Activated CD8-positive, alpha-beta memory T cell treated with anti-CD3 and anti-CD28 coated beads, Interleukin-2, amount 50 U/mL, for 24 hours (primary cell): ENCODE data around the gene PARD6G.
A peak's percentile ranks its signal among the peaks of the same experiment; 100 is the strongest.

ENCODE experiments used
- DNase-seq: peaks from one replicate; pipeline ENCODE4 v3.0.0-alpha.2; 2020; ENCODE audit errors: extremely low read depth

The PARD6G gene

GRCh38 chr18:80210312-80211083 is 36.8 kb downstream of the PARD6G start:
- no peak for DNase-seq

- no peak for DNase-seq
Measured at GRCh38 chr18:80208620-80209019, 38.7 kb downstream of the PARD6G start.

- no peak for DNase-seq
Measured at GRCh38 chr18:80205294-80205693, 42.0 kb downstream of the PARD6G start.

- DNase-seq: no peak
Measured at GRCh38 chr18:80204142-80204541, 43.2 kb downstream of the PARD6G start.

GRCh38 chr18:80203249-80203648 is 44.1 kb downstream of the PARD6G start:
- no peak for DNase-seq

- peak; percentile 19 for DNase-seq
Measured at GRCh38 chr18:80202264-80202998, 44.9 kb downstream of the PARD6G start.

GRCh38 chr18:80201739-80202138 is 45.6 kb downstream of the PARD6G start:
- no peak for DNase-seq

GRCh38 chr18:80200932-80201672 is 46.2 kb downstream of the PARD6G start:
- no peak for DNase-seq

- no peak for DNase-seq
Measured at GRCh38 chr18:80200171-80200931, 47.0 kb downstream of the PARD6G start.

- no peak for DNase-seq
Measured at GRCh38 chr18:80198994-80199748, 48.1 kb downstream of the PARD6G start.

GRCh38 chr18:80198391-80198790 is 48.9 kb downstream of the PARD6G start:
- DNase-seq: no peak

- no peak for DNase-seq
Measured at GRCh38 chr18:80197528-80197927, 49.8 kb downstream of the PARD6G start.

GRCh38 chr18:80196528-80197320 is 50.6 kb downstream of the PARD6G start:
- no peak for DNase-seq

GRCh38 chr18:80194874-80195570 is 52.3 kb downstream of the PARD6G start:
- DNase-seq: no peak

GRCh38 chr18:80193701-80194100 is 53.6 kb downstream of the PARD6G start:
- DNase-seq: no peak

- no peak for DNase-seq
Measured at GRCh38 chr18:80192653-80193385, 54.5 kb downstream of the PARD6G start.

GRCh38 chr18:80191907-80192652 is 55.2 kb downstream of the PARD6G start:
- DNase-seq: no peak

- no peak for DNase-seq
Measured at GRCh38 chr18:80191264-80191663, 56.0 kb downstream of the PARD6G start.
